Stimulated activated memory B cell treated with anti-CD40 and anti-IgM and Interleukin-4, amounts not matched to agents 10 μg/mL and 1 μg/mL and 100 μg/mL, for 72 hours (primary cell): ENCODE measurements around the gene WWOX.

Experiments
- ATAC-seq: fragments of 150-1000 bp; cut with Tn5 transposase; 2 replicates; pipeline ENCODE4 v1.10.0; 2021
- H3K27ac Mint-ChIP-seq: one replicate; pipeline ENCODE4 v1.8.0; 2022; ENCODE audit warnings: mild to moderate bottlenecking, mixed read lengths
- H3K27me3 Mint-ChIP-seq: one replicate; pipeline ENCODE4 v1.8.0; 2022; ENCODE audit warnings: mixed read lengths
- H3K36me3 Mint-ChIP-seq: one replicate; pipeline ENCODE4 v1.8.0; 2022; ENCODE audit warnings: mixed read lengths
- H3K4me1 Mint-ChIP-seq: one replicate; pipeline ENCODE4 v1.8.0; 2022; ENCODE audit warnings: mixed read lengths
- H3K4me3 Mint-ChIP-seq: one replicate; pipeline ENCODE4 v1.8.0; 2022; ENCODE audit warnings: mild to moderate bottlenecking, moderate library complexity, mixed read lengths
- H3K9me3 Mint-ChIP-seq: one replicate; pipeline ENCODE4 v1.8.0; 2022; ENCODE audit warnings: mixed read lengths

WWOX gene

DNA sequence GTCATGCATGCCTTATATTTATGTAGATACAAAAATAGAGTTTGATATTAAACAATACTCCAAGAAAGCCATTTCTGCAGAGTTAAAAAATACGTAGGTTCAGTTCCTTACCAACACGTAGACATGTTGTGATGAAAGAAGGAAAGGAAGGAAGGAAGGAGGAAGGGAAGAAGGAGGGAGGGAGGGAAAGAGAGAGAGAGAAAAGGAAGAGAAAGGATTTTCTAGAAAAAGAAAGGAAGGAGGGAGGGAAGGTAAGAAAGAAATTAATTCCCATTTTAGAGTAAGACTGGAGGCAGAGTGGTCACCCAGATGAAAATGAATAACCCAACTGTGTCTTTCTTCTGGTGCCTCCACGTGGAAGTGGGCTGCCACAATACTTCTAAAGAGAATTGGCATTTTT lies 652.1 kb downstream of the WWOX start:
- Mint-ChIP-seq H3K36me3 (no peaks in the 10 kb centered on the region), H3K4me3 (no peak overlapping the region), H3K4me1 (peaks cover 39% of the 10 kb centered on the region), H3K27me3 (no peaks in the 10 kb centered on the region), H3K9me3 (no peaks in the 10 kb centered on the region), H3K27ac (no peak overlapping the region)
- ATAC-seq: no peak

DNA sequence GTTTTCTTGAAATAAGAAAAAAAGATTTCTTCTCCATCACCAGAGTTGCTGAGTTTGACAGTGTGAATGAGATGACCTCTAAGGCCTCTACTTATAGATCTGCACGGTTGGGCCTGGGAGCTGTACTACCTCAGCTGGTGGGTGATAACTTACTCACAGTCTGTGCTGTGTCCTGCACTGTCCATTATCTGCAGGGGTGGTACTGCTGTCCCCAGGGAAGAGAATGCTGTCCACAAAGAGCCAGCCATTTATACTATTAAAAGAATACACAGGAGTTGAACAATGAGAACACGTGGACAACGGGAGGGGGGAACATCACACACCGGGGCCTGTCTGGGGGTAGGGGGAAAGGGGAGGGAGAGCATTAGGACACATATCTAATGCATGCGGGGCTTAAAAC lies 655.3 kb downstream of the WWOX start:
- H3K27ac Mint-ChIP-seq: no peak overlapping the region
- H3K4me1 Mint-ChIP-seq: peaks cover 19% of the 10 kb centered on the region
- H3K9me3 Mint-ChIP-seq: no peaks in the 10 kb centered on the region
- H3K27me3 Mint-ChIP-seq: no peaks in the 10 kb centered on the region
- H3K36me3 Mint-ChIP-seq: no peaks in the 10 kb centered on the region
- H3K4me3 Mint-ChIP-seq: no peak overlapping the region
- ATAC-seq: no peak

DNA sequence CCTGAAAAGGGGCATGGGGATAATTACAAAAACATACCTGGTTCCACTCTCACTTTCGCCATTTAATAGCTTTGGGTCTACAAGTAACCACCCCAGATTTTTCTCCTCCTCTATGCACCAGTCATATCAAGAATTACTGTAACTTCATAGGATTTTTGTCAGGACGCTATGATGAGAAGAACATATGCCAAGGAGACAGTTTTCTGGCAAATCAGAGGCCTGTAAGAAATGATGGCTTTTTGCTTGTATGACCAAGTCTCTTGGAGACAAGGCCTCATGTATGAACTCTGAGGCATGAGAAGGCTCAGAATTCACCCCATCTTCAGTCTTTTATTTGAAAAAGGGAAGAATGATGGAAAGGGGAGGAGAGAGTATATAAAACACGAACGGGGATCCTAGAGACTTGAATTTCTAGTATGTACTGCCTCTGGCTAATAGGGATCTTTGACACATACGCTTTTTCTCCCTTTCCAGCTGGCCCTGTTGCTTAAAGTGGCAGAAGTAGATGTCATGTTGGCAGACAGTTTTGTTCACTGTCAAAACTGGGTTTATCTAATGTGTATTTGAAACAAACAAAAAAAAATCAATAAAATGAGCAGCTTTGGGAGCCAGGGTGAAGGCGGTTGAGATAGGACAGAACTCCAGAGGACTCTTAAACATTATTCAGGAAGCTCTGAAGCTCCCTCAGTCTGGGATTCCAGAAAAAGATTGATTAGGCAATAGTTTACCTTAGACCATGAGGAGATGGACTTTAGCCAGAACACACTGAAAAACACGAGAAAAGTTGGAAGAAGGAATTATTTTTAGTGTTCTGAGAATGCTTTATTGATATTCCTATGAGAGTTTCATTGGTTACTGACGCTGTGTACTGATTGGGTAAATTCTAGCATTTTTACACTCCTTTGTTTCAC lies 656.6 kb downstream of the WWOX start:
- Mint-ChIP-seq H3K4me1 (peaks cover 7% of the 10 kb centered on the region), H3K27me3 (no peaks in the 10 kb centered on the region), H3K9me3 (no peaks in the 10 kb centered on the region), H3K4me3 (no peak overlapping the region), H3K36me3 (no peaks in the 10 kb centered on the region), H3K27ac (no peak overlapping the region)
- no peak for ATAC-seq

DNA sequence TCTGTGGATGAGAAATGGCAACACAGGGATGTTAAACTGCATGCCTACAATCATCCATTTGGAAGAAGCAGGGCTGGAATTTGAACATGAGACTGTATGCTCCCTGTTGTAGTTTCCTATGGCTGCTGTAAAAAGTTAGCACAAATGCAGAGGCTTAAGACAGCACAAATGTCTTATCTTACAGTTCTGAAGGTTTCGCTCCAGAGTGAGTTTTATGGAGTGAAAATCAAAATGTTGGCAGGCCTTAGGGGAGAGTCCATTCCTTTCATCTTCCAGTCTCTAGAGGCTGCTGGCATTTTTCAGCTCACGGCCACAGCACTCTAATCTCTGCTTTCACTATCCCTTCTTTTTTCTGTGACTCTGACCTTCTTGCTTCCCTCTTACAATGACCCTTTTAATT lies 660.1 kb downstream of the WWOX start:
- Mint-ChIP-seq H3K27ac (no peak overlapping the region), H3K4me1 (peaks cover 5% of the 10 kb centered on the region), H3K9me3 (no peaks in the 10 kb centered on the region), H3K27me3 (no peaks in the 10 kb centered on the region), H3K36me3 (peaks cover 4% of the 10 kb centered on the region), H3K4me3 (no peak overlapping the region)
- no peak for ATAC-seq

DNA sequence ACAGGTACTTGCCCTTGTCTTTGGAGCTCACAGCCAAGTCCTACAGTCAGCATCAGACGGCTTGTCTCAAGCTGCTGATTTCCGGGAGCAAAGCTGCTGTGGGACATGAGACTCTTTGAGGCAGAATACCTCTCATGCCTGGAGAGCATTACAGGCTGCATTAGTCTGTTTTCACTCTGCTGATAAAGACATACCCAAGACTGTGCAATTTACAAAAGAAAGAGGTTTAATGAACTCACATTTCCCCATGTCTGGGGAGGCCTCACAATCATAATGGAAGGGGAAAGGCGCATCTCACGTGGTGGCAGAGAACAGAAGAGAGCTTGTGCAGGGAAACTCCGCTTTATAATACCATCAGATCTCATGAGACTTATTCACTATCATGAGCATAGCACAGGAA lies 661.2 kb downstream of the WWOX start:
- ATAC-seq: no peak
- peaks cover 8% of the 10 kb centered on the region for H3K36me3 Mint-ChIP-seq
- H3K4me3 Mint-ChIP-seq: no peak overlapping the region
- H3K27me3 Mint-ChIP-seq: no peaks in the 10 kb centered on the region
- H3K4me1 Mint-ChIP-seq: peaks cover 5% of the 10 kb centered on the region
- H3K9me3 Mint-ChIP-seq: no peaks in the 10 kb centered on the region
- H3K27ac Mint-ChIP-seq: no peak overlapping the region

DNA sequence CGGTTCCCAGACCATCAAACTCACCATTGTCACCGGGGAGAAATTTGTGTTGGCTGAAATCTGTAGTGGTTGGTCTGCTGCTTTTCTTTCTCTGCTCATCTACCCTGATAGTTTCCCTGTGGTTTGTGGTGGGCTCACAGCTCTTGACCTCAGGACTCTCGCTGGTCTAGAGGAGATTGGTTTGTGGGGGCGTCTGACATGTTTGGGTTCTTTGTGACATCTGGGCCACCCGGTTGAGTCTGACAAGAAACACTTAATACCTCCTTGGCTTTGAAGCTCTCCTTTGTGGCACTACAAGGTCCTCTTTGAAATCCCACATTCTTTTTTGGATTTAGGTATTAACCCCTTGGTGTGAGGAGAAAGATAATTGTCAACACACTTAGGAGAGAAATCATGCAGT lies 662.0 kb downstream of the WWOX start:
- Mint-ChIP-seq H3K27me3 (no peaks in the 10 kb centered on the region), H3K4me3 (no peak overlapping the region), H3K9me3 (no peaks in the 10 kb centered on the region), H3K4me1 (peaks cover 5% of the 10 kb centered on the region), H3K36me3 (peaks cover 8% of the 10 kb centered on the region), H3K27ac (no peak overlapping the region)
- ATAC-seq: peak; percentile 79

DNA sequence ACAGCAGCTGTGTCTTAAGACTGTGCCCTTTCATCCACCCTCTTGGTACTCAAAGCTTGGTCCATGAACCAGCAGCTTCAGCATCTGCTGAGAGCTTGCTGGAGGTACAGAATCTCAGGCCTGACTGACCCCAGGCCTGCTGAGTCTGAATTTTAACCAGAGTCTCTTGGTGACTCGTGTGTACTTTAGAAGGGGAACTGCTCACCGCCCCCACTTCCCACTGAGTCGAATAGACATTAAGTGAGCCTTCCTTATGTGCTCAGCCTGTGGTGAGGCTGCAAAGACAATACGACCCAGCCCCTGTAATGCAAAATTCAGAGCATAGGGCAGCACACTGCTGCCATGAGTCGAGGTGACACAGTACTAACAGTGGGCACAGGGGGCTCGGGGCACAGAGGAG lies 662.8 kb downstream of the WWOX start:
- ATAC-seq: peak; percentile 92
- Mint-ChIP-seq H3K4me1 (peaks cover 5% of the 10 kb centered on the region), H3K27me3 (no peaks in the 10 kb centered on the region), H3K4me3 (no peak overlapping the region), H3K36me3 (peaks cover 8% of the 10 kb centered on the region), H3K27ac (no peak overlapping the region), H3K9me3 (no peaks in the 10 kb centered on the region)

DNA sequence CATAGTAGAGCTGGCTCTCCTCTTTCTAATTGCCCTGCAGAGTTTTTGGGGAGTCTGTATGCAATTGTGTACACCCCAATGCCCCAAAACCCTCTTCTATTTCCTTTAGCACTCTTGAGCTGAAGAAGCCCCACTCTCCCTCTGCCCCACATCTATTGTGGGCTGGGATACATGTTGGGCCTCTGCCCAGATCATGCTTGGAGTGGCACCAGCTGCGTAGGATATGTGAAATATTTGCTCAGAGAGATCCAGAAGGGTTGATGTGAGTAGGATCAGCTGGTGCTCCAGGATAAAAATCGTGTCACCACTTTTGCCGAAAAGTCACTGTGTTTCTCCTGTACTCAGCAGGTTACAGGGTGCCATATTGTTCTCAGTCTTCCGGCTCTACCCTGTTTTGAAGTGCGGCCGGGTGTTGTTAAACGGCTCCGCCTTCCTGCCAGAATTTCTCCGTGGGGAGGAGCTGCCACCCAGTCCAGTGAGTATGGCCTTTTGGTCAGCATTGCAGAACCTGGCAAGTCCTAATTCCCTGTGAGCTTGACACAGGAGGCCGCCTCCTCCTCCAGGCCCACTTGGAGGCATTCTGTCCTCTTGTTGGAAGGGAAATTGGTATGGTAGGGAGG lies 664.5 kb downstream of the WWOX start:
- H3K27me3 Mint-ChIP-seq: no peaks in the 10 kb centered on the region
- no peak for ATAC-seq
- H3K36me3 Mint-ChIP-seq: peaks cover 8% of the 10 kb centered on the region
- H3K27ac Mint-ChIP-seq: no peak overlapping the region
- no peaks in the 10 kb centered on the region for H3K9me3 Mint-ChIP-seq
- H3K4me3 Mint-ChIP-seq: no peak overlapping the region
- H3K4me1 Mint-ChIP-seq: peaks cover 10% of the 10 kb centered on the region

DNA sequence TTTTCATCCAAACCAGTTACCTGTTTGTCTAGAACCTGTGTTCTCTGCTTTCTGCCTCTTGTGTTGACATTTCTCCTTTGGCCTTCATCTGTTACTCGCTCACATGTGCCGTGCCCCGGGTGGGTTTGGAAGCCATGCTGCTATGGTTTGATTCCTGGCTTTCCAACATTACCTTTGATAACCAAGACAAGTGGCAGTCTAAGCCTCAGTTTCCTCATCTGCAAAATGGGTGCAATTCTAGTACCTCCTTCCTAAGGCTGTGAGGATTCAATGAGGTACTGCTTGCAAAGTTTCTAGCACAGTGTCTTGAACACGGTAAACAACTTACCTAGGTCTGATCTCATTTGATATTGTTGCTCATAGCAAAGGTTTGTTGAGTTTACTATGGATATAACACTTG lies 665.0 kb downstream of the WWOX start:
- Mint-ChIP-seq H3K27me3 (no peaks in the 10 kb centered on the region), H3K9me3 (no peaks in the 10 kb centered on the region), H3K36me3 (peaks cover 8% of the 10 kb centered on the region), H3K4me1 (peaks cover 15% of the 10 kb centered on the region), H3K4me3 (no peak overlapping the region), H3K27ac (no peak overlapping the region)
- no peak for ATAC-seq

DNA sequence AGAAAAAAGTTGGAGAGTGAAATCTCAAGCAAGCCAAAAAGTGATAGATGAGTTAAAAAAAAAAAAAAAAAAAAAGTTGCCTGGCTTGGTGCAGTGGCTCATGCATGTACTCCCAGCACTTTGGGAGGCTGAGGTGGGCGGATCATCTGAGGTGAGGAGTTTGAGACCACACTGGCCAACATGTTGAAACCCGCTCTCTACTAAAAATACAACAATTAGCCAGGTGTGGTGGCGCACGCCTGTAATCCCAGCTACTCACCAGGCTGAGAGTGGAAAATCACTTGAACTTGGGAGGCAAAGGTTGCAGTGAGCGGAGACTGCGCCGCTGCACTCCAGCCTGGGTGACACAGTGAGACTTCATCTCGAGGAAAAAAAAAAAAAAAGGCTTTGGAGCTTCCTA lies 668.8 kb downstream of the WWOX start:
- ATAC-seq: no peak
- Mint-ChIP-seq H3K4me1 (peaks cover 25% of the 10 kb centered on the region), H3K27ac (no peak overlapping the region), H3K9me3 (no peaks in the 10 kb centered on the region), H3K27me3 (no peaks in the 10 kb centered on the region), H3K4me3 (no peak overlapping the region), H3K36me3 (peaks cover 8% of the 10 kb centered on the region)

DNA sequence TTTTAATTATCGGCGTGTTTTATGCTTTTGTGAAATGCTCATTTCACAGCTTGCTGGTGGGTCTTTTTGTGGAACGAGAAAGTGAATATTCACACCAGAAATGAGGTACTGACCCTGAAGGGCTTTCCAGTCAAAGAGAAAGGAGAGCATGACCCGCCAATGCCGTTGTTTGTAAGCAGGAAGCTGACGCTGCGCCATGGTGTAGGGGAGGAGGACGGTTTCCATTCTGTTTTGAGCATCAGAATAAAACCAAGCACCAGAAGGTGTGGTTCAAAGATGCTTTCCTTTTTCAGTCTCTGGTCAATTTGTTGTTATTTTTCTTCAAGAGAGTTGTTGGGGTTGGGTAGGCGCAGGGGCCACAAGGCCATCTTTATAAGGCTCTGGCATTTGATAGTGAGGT lies 669.3 kb downstream of the WWOX start:
- H3K27ac Mint-ChIP-seq: no peak overlapping the region

DNA sequence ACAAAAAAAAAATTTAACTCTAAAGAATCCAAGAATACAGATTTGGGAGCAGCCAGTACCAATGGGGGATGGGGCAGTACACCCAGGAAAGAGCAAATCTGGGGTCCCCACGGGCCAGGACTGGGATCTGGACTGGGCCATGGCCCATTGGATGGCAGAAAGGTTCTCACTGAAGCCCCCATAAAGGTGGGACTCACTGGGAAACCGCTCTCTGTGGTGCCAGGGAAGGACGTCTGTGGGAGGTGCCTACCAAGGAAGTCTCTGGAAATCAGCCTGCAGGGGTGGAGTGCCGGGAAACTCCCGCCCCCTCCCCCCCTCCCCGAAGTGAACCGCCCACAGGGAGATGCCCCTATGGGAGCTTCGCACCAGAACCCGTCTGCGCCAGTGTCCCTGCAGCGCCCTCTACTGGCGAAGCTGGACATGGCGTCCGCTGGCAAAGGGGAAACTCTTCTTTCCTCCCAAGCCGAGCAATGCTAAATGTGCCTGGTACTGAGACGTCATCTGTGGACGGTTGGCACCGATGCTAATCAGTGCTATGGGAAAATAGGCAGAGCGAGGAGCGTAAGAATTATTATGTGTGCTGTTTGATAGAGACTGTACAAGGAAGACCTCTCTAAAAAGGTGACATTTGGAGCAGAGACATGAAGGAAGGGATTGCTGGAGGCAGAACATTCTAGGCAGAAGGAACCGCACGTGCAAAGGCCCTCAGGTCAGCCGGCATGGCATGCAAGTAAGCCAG lies 671.1 kb downstream of the WWOX start:
- no peaks in the 10 kb centered on the region for H3K36me3 Mint-ChIP-seq
- H3K9me3 Mint-ChIP-seq: no peaks in the 10 kb centered on the region
- H3K4me3 Mint-ChIP-seq: no peak overlapping the region
- peaks cover 20% of the 10 kb centered on the region for H3K4me1 Mint-ChIP-seq
- no peaks in the 10 kb centered on the region for H3K27me3 Mint-ChIP-seq
- peak overlapping the region; percentile 6 for H3K27ac Mint-ChIP-seq
- peak; percentile 75 for ATAC-seq

More for the DNA sequence above, 669.3 kb downstream of the WWOX start:
- H3K4me3 Mint-ChIP-seq: peak overlapping the region; percentile 16
- peak; percentile 56 for ATAC-seq
- H3K9me3 Mint-ChIP-seq: no peaks in the 10 kb centered on the region
- no peaks in the 10 kb centered on the region for H3K27me3 Mint-ChIP-seq
- peaks cover 8% of the 10 kb centered on the region for H3K36me3 Mint-ChIP-seq
- peaks cover 22% of the 10 kb centered on the region for H3K4me1 Mint-ChIP-seq

DNA sequence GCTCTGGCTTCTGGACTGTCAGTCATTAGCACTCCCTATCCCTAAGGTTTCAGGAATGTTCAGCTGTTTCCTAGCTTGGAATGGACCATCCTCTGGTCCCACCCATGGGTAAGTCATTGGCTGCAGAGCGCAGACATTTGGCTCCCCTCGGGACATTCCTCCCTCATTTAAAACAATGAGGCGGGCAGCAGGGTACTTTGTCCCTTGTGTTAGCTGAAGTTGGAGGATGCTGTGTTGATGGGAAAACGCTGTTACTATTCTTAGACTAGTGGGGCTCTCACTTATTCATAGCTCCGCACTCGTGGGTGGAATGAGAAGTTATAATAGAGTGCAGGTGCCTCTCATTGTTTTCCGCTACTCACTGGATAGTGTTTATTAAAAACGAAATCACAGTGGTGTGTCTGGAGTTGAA lies 673.8 kb downstream of the WWOX start:
- no peak for ATAC-seq
- H3K4me1 Mint-ChIP-seq: peaks cover 22% of the 10 kb centered on the region
- no peak overlapping the region for H3K4me3 Mint-ChIP-seq
- no peaks in the 10 kb centered on the region for H3K27me3 Mint-ChIP-seq
- no peaks in the 10 kb centered on the region for H3K36me3 Mint-ChIP-seq
- no peak overlapping the region for H3K27ac Mint-ChIP-seq
- H3K9me3 Mint-ChIP-seq: no peaks in the 10 kb centered on the region

DNA sequence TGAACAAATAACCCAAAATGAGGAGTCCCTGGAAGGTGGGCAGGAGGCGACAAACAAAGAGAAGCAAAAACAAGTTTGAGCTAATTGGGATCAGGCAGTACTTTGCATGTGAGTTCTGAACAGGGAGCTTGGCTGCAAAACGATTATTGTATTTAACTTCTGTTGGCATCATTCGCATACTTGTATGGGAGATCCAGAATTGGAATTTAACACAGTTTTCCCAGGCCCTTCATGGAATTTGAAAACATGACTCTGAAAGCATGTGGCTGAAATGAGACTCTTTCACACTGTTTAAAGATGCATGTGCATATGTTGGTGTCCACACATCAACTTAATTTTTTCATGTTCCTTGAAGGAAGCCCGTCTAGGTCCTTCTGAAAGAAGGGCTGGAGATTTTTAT lies 674.3 kb downstream of the WWOX start:
- no peak overlapping the region for H3K4me3 Mint-ChIP-seq
- no peaks in the 10 kb centered on the region for H3K36me3 Mint-ChIP-seq
- no peaks in the 10 kb centered on the region for H3K27me3 Mint-ChIP-seq
- H3K27ac Mint-ChIP-seq: no peak overlapping the region
- H3K4me1 Mint-ChIP-seq: peaks cover 22% of the 10 kb centered on the region
- ATAC-seq: no peak
- no peaks in the 10 kb centered on the region for H3K9me3 Mint-ChIP-seq

DNA sequence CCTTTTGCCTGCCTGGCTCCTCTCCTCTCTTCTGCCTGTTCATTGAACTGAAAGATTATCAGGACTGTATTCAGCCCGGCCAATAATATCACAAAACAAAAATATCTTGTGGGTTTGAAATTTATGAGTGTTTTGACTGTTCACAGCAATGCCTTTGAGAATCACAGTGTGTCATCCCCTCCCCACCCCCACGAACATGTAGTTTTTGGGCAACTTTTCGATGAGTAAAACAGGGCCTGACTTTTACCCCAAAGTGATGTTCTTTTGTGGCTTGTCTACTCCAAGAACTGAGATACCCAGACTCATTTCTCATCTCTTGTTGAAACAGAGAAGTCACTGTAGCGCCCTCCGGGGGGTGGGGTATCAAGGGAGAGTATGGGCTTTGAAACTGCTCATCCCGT lies 675.7 kb downstream of the WWOX start:
- Mint-ChIP-seq H3K36me3 (no peaks in the 10 kb centered on the region), H3K9me3 (no peaks in the 10 kb centered on the region), H3K4me1 (peaks cover 15% of the 10 kb centered on the region), H3K27ac (no peak overlapping the region), H3K4me3 (no peak overlapping the region), H3K27me3 (no peaks in the 10 kb centered on the region)
- ATAC-seq: peak; percentile 50
